ENCODE measurements around the gene ABHD11. TPM values are rescaled to one million over a fixed set of nuclear protein-coding genes. Genes with fewer than 3 reads are reported as not detected.

Gene ABHD11
- total and polyA plus RNA-seq, 2 donors (not counting 1 experiment from before 2014, with no cell fraction given) = 23.2 to 26.2 TPM

GRCh38 chr7:73703757-73704639, 34.6 kb downstream of the ABHD11 start:
- Mint-ChIP-seq H3K4me1 (peaks cover 25% of the 10 kb centered on the region), H3K4me3 (peak overlapping the region; percentile 63), H3K27me3 (peaks cover 7% of the 10 kb centered on the region), H3K27ac (no peak overlapping the region), H3K9me3 (ENCODE audit: insufficient read depth) (no peaks in the 10 kb centered on the region)
- intact Hi-C loops (cut with micrococcal nuclease) = no loop called here
- POLR2A ChIA-PET = interaction anchor here (0.7 to 0.9 kb wide), 2 partner anchors 36 to 182 kb away, joined by 3 read pairs; partner anchors contain the start of genes BAZ1B and VPS37D
- H3K9ac ChIP-seq (ENCODE audit: low read length) = peak overlapping the region; percentile 48
- WGBS (ENCODE audit: insufficient coverage) = 30% methylated on average over 30 of the region's 45 CpGs
- H3K27ac ChIP-seq (ENCODE audit: low read length in 2 of 2) = no peak overlapping the region
- peak overlapping the region; percentile 56 for H2AFZ ChIP-seq (ENCODE audit: insufficient read depth, low read depth, low read length, poor library complexity, severe bottlenecking)
- CTCF ChIA-PET = interaction anchor here (0.5 to 1.6 kb wide), 3 partner anchors 97 to 442 kb away, joined by 3 to 4 read pairs (median 3); no protein-coding TSS in a partner anchor
- DNase-seq = peak; percentile 58
- no peak for TF ChIP-seq CTCF (IDR thresholded peaks at IDR 0.05)
- no peak for TF ChIP-seq EZH2 (IDR thresholded peaks at IDR 0.05; ENCODE audit: borderline replicate concordance, insufficient read depth, low read depth, low read length, poor library complexity, severe bottlenecking)
- H3K9me3 ChIP-seq (ENCODE audit: control extremely low read depth in 1 of 3, control insufficient read depth in 2 of 3, insufficient read depth in 1 of 3, low read length in 2 of 3) = peaks cover 0 to 5% (median 0%) of the 10 kb centered on the region in 3 donors
- no peaks in the 10 kb centered on the region for H3K79me2 ChIP-seq (ENCODE audit: control insufficient read depth, insufficient read depth, low read length)
- H3K27me3 ChIP-seq (replicated peaks in 1 of 4; ENCODE audit: control extremely low read depth in 1 of 4, control insufficient read depth in 3 of 4, insufficient read depth in 4 of 4, low read length in 3 of 4) = peaks cover 0 to 10% (median 0%) of the 10 kb centered on the region in 4 experiments
- H4K20me1 ChIP-seq (ENCODE audit: control insufficient read depth, insufficient read depth, low read length, poor library complexity, severe bottlenecking) = no peaks in the 10 kb centered on the region
- H3K4me2 ChIP-seq (replicated peaks; ENCODE audit: low read depth, low read length, poor library complexity, severe bottlenecking) = peak overlapping the region; percentile 69
- H3K4me1 ChIP-seq (ENCODE audit: control insufficient read depth in 2 of 2, insufficient read depth in 2 of 2, low read length in 2 of 2) = peaks cover 18 to 22% of the 10 kb centered on the region in 2 donors
- peak overlapping the region in 3 of 5 experiments; percentile 23 to 34 (median 31) for H3K4me3 ChIP-seq (ENCODE audit: control extremely low read depth in 1 of 5, extremely low read depth in 1 of 5, insufficient read depth in 1 of 5, low read depth in 2 of 5, low read length in 4 of 5)
- peak; percentile 59 for ATAC-seq (ENCODE audit: low read depth)
- peaks cover 0 to 2% of the 10 kb centered on the region in 2 experiments for H3K36me3 ChIP-seq (replicated peaks in 1 of 2; ENCODE audit: control extremely low read depth in 1 of 2, control insufficient read depth in 1 of 2, extremely low read depth in 1 of 2, insufficient read depth in 2 of 2, low read length in 1 of 2)
